CD14-positive monocyte (primary cell): ENCODE results near the gene UTS2B. TPM values are rescaled to one million over a fixed set of nuclear protein-coding genes. Genes with fewer than 3 reads are reported as not detected.

Experiments used
- DNase-seq, 3 donors: peaks; one replicate each; pipeline ENCODE4 v3.0.0-alpha.2; 2011 to 2022
- H2AFZ ChIP-seq: 2 replicates; pipeline ENCODE4 v1.6.0; 2012; ENCODE audit warnings: mild to moderate bottlenecking, low read depth, low read length, inconsistent platforms; ENCODE audit not compliant: insufficient read depth, poor library complexity, severe bottlenecking
- H3K27ac ChIP-seq, 2 donors: 1 replicate in 1 of 2; 2 replicates in 1 of 2; pipeline ENCODE4 v1.5.1; 2012 to 2013; ENCODE audit warnings: low read length in 2 of 2, control low read depth in 1 of 2, inconsistent platforms in 1 of 2, low read depth in 1 of 2, mild to moderate bottlenecking in 1 of 2
- H3K27me3 ChIP-seq, 2 donors: one replicate each; pipeline versions ENCODE4 v1.6.0 to v1.6.1; 2011 to 2013; ENCODE audit warnings: low read length in 2 of 2; ENCODE audit not compliant: control insufficient read depth in 2 of 2, insufficient read depth in 2 of 2
- H3K36me3 ChIP-seq, 2 donors: replicated peaks in 1 of 2; 1 replicate in 1 of 2; 2 replicates in 1 of 2; pipeline versions ENCODE4 v1.5.1 to v1.6.1; 2012 to 2013; ENCODE audit warnings: low read length in 2 of 2, control low read depth in 1 of 2, inconsistent platforms in 1 of 2, mild to moderate bottlenecking in 1 of 2; ENCODE audit not compliant: insufficient read depth in 2 of 2, control insufficient read depth in 1 of 2
- H3K4me1 ChIP-seq, 2 donors: 1 replicate in 1 of 2; 2 replicates in 1 of 2; pipeline versions ENCODE4 v1.5.1 to v1.6.1; 2012 to 2013; ENCODE audit warnings: low read length in 2 of 2, control low read depth in 1 of 2, inconsistent platforms in 1 of 2, mild to moderate bottlenecking in 1 of 2, moderate library complexity in 1 of 2; ENCODE audit not compliant: insufficient read depth in 2 of 2, control insufficient read depth in 1 of 2
- H3K4me2 ChIP-seq: replicated peaks from 2 replicates; pipeline ENCODE3; 2012; ENCODE audit warnings: low read length, moderate library complexity, mild to moderate bottlenecking; ENCODE audit not compliant: poor library complexity, severe bottlenecking; ENCODE audit errors: extremely low read depth
- H3K4me3 ChIP-seq, 3 experiments: fragments of 200-600 bp in 1 of 3; sonication (generic) in 1 of 3; replicated peaks in 1 of 3; 1 replicate in 2 of 3; 2 replicates in 1 of 3; pipeline ENCODE4 v1.5.1; 2011 to 2013; ENCODE audit warnings: low read length in 3 of 3, mild to moderate bottlenecking in 3 of 3, control low read depth in 2 of 3, low read depth in 2 of 3, inconsistent platforms in 1 of 3, moderate library complexity in 1 of 3
- H3K79me2 ChIP-seq: 2 replicates; pipeline ENCODE4 v1.6.0; 2012; ENCODE audit warnings: mild to moderate bottlenecking, control low read depth, inconsistent platforms, low read length, moderate library complexity; ENCODE audit not compliant: insufficient read depth
- H3K9ac ChIP-seq: 2 replicates; pipeline ENCODE4 v1.6.0; 2017; ENCODE audit warnings: low read length, mild to moderate bottlenecking; ENCODE audit not compliant: insufficient read depth, poor library complexity, severe bottlenecking
- H3K9me3 ChIP-seq, 2 donors: replicated peaks in 1 of 2; 1 replicate in 1 of 2; 2 replicates in 1 of 2; pipeline versions ENCODE4 v1.5.1 to v1.6.1; 2012 to 2013; ENCODE audit warnings: low read length in 2 of 2, control low read depth in 1 of 2; ENCODE audit not compliant: control insufficient read depth in 1 of 2, insufficient read depth in 1 of 2
- H4K20me1 ChIP-seq: 2 replicates; pipeline ENCODE4 v1.6.0; 2012; ENCODE audit warnings: mild to moderate bottlenecking, low read length, control low read depth, moderate library complexity; ENCODE audit not compliant: insufficient read depth
- H3K27ac Mint-ChIP-seq, 7 donors: one replicate each; pipeline ENCODE4 v1.8.0; 2020; ENCODE audit warnings: mild to moderate bottlenecking in 7 of 7, mixed read lengths in 7 of 7, moderate library complexity in 6 of 7, inconsistent platforms in 2 of 7
- H3K27me3 Mint-ChIP-seq, 3 donors: one replicate each; pipeline ENCODE4 v1.8.0; 2021 to 2022; ENCODE audit warnings: low read depth in 3 of 3, mild to moderate bottlenecking in 3 of 3, mixed read lengths in 3 of 3, moderate library complexity in 3 of 3, inconsistent platforms in 1 of 3
- H3K36me3 Mint-ChIP-seq, 2 donors: one replicate each; pipeline ENCODE4 v1.8.0; 2020; ENCODE audit warnings: mixed read lengths in 2 of 2, inconsistent platforms in 1 of 2, mild to moderate bottlenecking in 1 of 2
- H3K4me1 Mint-ChIP-seq: one replicate; pipeline ENCODE4 v1.8.0; 2020; ENCODE audit warnings: mild to moderate bottlenecking, mixed read lengths
- H3K4me3 Mint-ChIP-seq, 2 donors: one replicate each; pipeline ENCODE4 v1.8.0; 2020; ENCODE audit warnings: mild to moderate bottlenecking in 2 of 2, mixed read lengths in 2 of 2, moderate library complexity in 1 of 2
- H3K9me3 Mint-ChIP-seq, 7 donors: one replicate each; pipeline ENCODE4 v1.8.0; 2020 to 2022; ENCODE audit warnings: mixed read lengths in 7 of 7, mild to moderate bottlenecking in 6 of 7, moderate library complexity in 6 of 7, inconsistent platforms in 2 of 7
- CTCF ChIP-seq: fragments of 200-600 bp; IDR thresholded peaks from one replicate; pipeline ENCODE4 v1.8.0; 2022; ENCODE audit warnings: antibody characterized with exemption, mild to moderate bottlenecking
- WGBS: methylation state at CpG from one replicate; pipeline ENCODE4 v1.1.5; 2013; ENCODE audit warnings: missing lambda C conversion rate; ENCODE audit not compliant: insufficient coverage; 5-methylcytosine and 5-hydroxymethylcytosine counted together
- intact Hi-C, 2 donors: fragments of 100-400 bp; cut with micrococcal nuclease; formaldehyde crosslinking; loops; one replicate each; pipeline versions ENCODE4 v1.15.0 to v1.15.1; 2023
- polyA plus RNA-seq, 3 donors: library from polyadenylated mRNA; depleted of rRNA in 1 of 3; unstranded in 2 of 3; stranded (reverse) in 1 of 3; fragments of 300-500 nt in 2 of 3; fragments of >200 nt in 1 of 3; fragmentation: Illumina TruSeq in 2 of 3; gene quantifications; 1 replicate in 2 of 3; 2 replicates in 1 of 3; pipeline ENCODE4 v1.2.3, GENCODE V29; 2012 to 2021

Gene UTS2B
- polyA plus RNA-seq, 3 donors = not detected

DNA sequence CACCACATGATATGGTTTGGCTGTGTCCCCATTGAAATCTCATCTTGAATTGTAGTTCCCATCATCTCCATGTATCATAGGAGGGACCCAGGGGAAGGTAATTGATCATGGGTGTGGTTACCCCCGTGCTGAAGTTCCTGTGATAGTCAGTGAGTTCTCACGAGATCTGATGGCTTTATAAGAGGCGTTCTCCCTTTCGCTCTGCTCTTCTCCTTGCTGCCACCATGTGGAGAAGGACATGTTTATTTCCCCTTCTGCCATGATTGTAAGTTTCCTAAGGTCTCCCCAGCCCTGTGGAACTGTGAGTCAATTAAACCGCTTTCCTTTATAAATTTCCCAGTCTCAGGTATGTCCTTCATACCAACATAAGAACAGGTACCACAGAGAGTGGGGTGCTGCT lies 109.4 kb downstream of the UTS2B start:
- H3K9ac ChIP-seq = no peak overlapping the region
- 82% methylated on average over 3 of the region's 5 CpGs for WGBS
- peaks cover 0 to 4% of the 10 kb centered on the region in 2 donors for H3K9me3 ChIP-seq
- no peak overlapping the region for H3K4me2 ChIP-seq
- Mint-ChIP-seq H3K36me3 (no peaks in the 10 kb centered on the region), H3K4me1 (no peaks in the 10 kb centered on the region), H3K4me3 (no peak overlapping the region), H3K27me3 (peaks cover 0 to 5% (median 3%) of the 10 kb centered on the region in 3 donors), H3K27ac (no peak overlapping the region), H3K9me3 (peaks cover 0 to 5% (median 3%) of the 10 kb centered on the region in 7 donors)
- H3K4me1 ChIP-seq = no peaks in the 10 kb centered on the region
- no peak for TF ChIP-seq CTCF
- no peaks in the 10 kb centered on the region for H3K27me3 ChIP-seq
- H3K27ac ChIP-seq = no peak overlapping the region
- H2AFZ ChIP-seq = no peak overlapping the region
- intact Hi-C loops = no loop called here
- no peak overlapping the region for H3K4me3 ChIP-seq
- H4K20me1 ChIP-seq = no peaks in the 10 kb centered on the region
- no peaks in the 10 kb centered on the region for H3K36me3 ChIP-seq
- no peak for DNase-seq
- no peaks in the 10 kb centered on the region for H3K79me2 ChIP-seq

DNA sequence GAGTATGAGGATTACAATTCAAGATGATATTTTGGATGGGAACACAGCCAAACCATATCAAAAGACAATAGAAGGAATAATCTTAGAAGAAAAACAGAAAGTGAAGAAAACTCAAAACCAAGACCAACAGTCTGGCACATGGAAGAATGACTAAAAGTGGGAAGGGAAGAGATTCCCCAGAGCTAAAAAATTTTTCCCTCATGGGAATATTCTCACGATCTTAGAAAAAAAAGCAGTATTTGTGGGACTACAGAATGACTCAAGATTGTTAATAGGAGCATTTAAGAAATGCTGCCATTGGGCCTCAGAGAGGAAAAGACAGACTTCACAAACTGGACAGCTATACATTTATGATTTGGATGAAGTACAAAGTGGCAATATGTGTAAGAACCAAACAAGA lies 113.0 kb downstream of the UTS2B start:
- Mint-ChIP-seq H3K4me3 (no peak overlapping the region), H3K9me3 (peaks cover 0 to 5% (median 2%) of the 10 kb centered on the region in 7 donors), H3K4me1 (no peaks in the 10 kb centered on the region), H3K27me3 (peaks cover 0 to 3% (median 0%) of the 10 kb centered on the region in 3 donors), H3K27ac (no peak overlapping the region), H3K36me3 (no peaks in the 10 kb centered on the region)
- DNase-seq = no peak
- Histone ChIP-seq H3K27me3 (no peaks in the 10 kb centered on the region), H3K4me1 (no peaks in the 10 kb centered on the region), H3K9me3 (peaks cover 0 to 4% of the 10 kb centered on the region in 2 donors), H3K79me2 (no peaks in the 10 kb centered on the region), H3K4me3 (no peak overlapping the region), H3K27ac (no peak overlapping the region), H4K20me1 (no peaks in the 10 kb centered on the region), H3K36me3 (no peaks in the 10 kb centered on the region), H3K4me2 (no peak overlapping the region), H2AFZ (no peak overlapping the region), H3K9ac (no peak overlapping the region)
- no peak for TF ChIP-seq CTCF
- no CpG with 5 or more reads among the region's 1 CpG for WGBS
- intact Hi-C loops = no loop called here

Other genes starting within 250 kb of the UTS2B start
- not detected for gene OSTN, start 131.3 kb downstream of the UTS2B start, polyA plus RNA-seq
- 10 to 100 TPM; 13.3 to 29.2 (median 25.8) TPM for gene CCDC50, start 1.1 kb downstream of the UTS2B start, polyA plus RNA-seq
- not detected for gene PYDC2, start 130.6 kb upstream of the UTS2B start, polyA plus RNA-seq